Stimulated activated CD8-positive, alpha-beta memory T cell treated with anti-CD3 and anti-CD28 coated beads, Interleukin-15, amount 100 ng/mL, for 48 hours (primary cell): ENCODE data around the gene RAPGEF1.
"Not testable (repeated sequence)": the region's sequence is repeated elsewhere in the genome, so short reads cannot be mapped to it uniquely, and the experiment has no call there.

Source experiments
- DNase-seq, 2 donors: peaks; one replicate each; pipeline ENCODE4 v3.0.0-alpha.2; 2020; ENCODE audit warnings: low read depth in 2 of 2

Gene RAPGEF1

GRCh38 chr9:131559421-131560000, 180.4 kb downstream of the RAPGEF1 start:
- no peak for DNase-seq

GRCh38 chr9:131557855-131558548, 181.9 kb downstream of the RAPGEF1 start:
- DNase-seq, result no peak

- DNase-seq, result no peak
Measured at GRCh38 chr9:131555841-131556673, 183.8 kb downstream of the RAPGEF1 start.

- DNase-seq, result no peak
Measured at GRCh38 chr9:131554843-131555351, 185.0 kb downstream of the RAPGEF1 start.

- DNase-seq, result no peak
Measured at GRCh38 chr9:131554087-131554842, 185.6 kb downstream of the RAPGEF1 start.

GRCh38 chr9:131552030-131552429, 187.8 kb downstream of the RAPGEF1 start:
- DNase-seq, result no peak

GRCh38 chr9:131550465-131550864, 189.4 kb downstream of the RAPGEF1 start:
- not testable (repeated sequence) for DNase-seq

GRCh38 chr9:131549186-131549585, 190.7 kb downstream of the RAPGEF1 start:
- DNase-seq, result not testable (repeated sequence)

- no peak for DNase-seq
Measured at GRCh38 chr9:131546336-131547084, 193.4 kb downstream of the RAPGEF1 start.

GRCh38 chr9:131545786-131546335, 194.0 kb downstream of the RAPGEF1 start:
- DNase-seq, result no peak

- DNase-seq, result no peak
Measured at GRCh38 chr9:131545003-131545785, 194.7 kb downstream of the RAPGEF1 start, which contains the start of gene PRRT1B. Gene PRRT1B (plus strand): TSS chr9:131545523. CDS start chr9:131545616, 93 bp downstream.

- no peak for DNase-seq
Measured at GRCh38 chr9:131543141-131543540, 196.7 kb downstream of the RAPGEF1 start.

- DNase-seq, result no peak
Measured at GRCh38 chr9:131539223-131539923, 200.5 kb downstream of the RAPGEF1 start.

GRCh38 chr9:131537946-131538345, 201.9 kb downstream of the RAPGEF1 start:
- DNase-seq, result no peak

- no peak for DNase-seq
Measured at GRCh38 chr9:131534721-131535237, 205.1 kb downstream of the RAPGEF1 start.

- DNase-seq, result peak; percentile 59 to 65
Measured at GRCh38 chr9:131530920-131531832, 208.7 kb downstream of the RAPGEF1 start, which contains the start of gene UCK1. Gene UCK1 (minus strand): TSS chr9:131531263. CDS start chr9:131531174, 89 bp downstream.

- DNase-seq, result no peak
Measured at GRCh38 chr9:131530546-131530919, 209.3 kb downstream of the RAPGEF1 start.
